Measurements from ENCODE around the gene PIM3. TPM values are rescaled to one million over a fixed set of nuclear protein-coding genes. Genes with fewer than 3 reads are reported as not detected.

PIM3 gene
- total RNA-seq, 1 donor from 2014 or later: 31.0 TPM

DNA sequence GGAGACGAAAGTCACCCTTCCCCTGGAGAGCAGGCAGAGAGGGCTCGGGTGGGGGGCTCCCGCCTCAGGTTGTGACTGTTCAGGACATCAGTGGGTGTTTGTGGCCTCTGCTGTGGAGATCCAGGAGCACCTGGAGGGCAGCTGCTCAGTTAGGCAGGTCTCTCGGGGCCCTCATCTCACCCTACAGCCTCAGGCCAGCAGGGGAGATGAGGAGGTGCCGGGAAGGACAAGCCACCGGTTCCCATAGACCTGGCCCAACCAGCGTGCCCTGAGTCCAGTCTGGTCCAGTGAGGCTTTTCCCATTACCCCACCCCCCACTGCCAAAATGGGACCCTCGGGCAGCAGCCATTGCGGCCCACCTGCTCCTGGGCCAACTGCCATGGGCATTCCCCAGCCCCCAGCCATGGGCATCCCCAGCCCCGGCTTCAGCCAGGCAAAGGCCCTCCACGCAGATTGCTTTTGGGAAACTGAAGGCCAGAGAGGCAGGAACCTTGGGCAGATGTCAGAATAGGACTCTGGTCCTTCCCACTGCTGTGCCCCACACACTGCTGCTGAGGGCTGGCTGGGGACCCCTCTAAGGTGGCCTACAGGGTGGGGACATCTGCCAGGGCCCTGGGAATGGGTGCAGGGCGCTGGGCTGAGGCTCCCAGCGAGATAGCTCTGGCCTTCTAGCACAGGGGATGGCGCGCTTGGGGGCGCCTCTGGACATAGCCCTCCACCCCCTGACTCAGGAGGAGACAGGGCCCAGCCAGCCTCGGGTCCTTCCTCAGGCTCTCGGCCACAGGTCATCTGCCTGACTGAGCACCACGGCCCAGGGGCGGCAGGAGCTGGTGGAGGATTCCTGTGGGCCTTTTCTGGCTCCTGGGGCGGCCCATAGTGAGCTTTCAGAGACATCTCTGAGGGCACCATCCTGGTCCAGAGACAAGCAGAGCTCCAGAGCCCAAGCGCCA is 4.8 kb downstream of the PIM3 start:
- no peaks in the 10 kb centered on the region for H3K36me3 Mint-ChIP-seq (ENCODE audit: low read depth)
- peak overlapping the region; percentile 12 for H3K4me3 Mint-ChIP-seq
- no peaks in the 10 kb centered on the region for H3K9me3 Mint-ChIP-seq
- H3K27ac Mint-ChIP-seq (ENCODE audit: unreplicated experiment): no peak overlapping the region
- TF ChIP-seq, protein P1, sequence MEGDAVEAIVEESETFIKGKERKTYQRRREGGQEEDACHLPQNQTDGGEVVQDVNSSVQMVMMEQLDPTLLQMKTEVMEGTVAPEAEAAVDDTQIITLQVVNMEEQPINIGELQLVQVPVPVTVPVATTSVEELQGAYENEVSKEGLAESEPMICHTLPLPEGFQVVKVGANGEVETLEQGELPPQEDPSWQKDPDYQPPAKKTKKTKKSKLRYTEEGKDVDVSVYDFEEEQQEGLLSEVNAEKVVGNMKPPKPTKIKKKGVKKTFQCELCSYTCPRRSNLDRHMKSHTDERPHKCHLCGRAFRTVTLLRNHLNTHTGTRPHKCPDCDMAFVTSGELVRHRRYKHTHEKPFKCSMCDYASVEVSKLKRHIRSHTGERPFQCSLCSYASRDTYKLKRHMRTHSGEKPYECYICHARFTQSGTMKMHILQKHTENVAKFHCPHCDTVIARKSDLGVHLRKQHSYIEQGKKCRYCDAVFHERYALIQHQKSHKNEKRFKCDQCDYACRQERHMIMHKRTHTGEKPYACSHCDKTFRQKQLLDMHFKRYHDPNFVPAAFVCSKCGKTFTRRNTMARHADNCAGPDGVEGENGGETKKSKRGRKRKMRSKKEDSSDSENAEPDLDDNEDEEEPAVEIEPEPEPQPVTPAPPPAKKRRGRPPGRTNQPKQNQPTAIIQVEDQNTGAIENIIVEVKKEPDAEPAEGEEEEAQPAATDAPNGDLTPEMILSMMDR (conservative IDR thresholded peaks at IDR 0.05): no peak
- no peak for DNase-seq (ENCODE audit: low read depth, low spot score)
- peaks cover 3% of the 10 kb centered on the region for H3K27me3 Mint-ChIP-seq (ENCODE audit: low read depth)
- peaks cover 5% of the 10 kb centered on the region for H3K4me1 Mint-ChIP-seq

DNA sequence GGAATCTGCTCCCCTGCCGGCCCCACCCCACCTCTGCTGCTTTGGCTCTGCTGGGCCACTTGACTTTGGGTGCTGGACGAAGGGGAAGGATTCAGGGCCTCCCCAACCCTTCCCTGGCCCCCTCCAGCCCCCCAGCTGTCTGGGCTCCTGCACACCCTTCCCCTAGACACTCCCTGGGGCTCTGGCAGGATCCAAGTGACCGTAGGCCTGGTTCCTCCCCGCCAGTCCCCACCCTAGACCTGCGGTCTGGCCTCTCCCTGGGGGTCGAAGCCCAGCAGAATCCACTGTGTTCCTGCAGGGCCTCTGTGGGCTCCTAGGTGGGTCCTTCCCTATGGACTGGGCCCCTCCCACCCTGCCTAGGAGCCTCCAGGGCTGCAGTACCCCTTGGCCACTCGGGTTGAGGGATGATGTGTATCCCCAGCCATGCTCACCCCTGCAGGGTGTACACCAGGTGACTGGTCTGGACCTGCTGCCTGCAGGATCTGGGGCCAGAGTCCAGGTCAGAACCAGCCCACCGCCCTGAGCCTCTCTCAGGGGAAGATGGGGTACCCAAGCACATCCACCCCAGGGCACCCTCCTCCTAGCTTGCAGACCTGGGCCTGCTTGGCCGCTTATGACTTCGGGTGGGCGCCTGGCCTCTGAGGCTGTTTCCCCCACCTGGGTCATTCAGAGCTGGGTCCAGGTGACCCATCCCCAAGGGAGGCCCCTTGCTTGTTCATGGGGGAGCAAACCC is 5.6 kb downstream of the PIM3 start:
- Mint-ChIP-seq H3K36me3 (ENCODE audit: low read depth) (no peaks in the 10 kb centered on the region), H3K27ac (ENCODE audit: unreplicated experiment) (no peak overlapping the region), H3K4me3 (peak overlapping the region; percentile 9), H3K9me3 (no peaks in the 10 kb centered on the region), H3K4me1 (peaks cover 11% of the 10 kb centered on the region), H3K27me3 (ENCODE audit: low read depth) (peaks cover 12% of the 10 kb centered on the region)
- TF ChIP-seq, protein P1 (conservative IDR thresholded peaks at IDR 0.05): no peak
- DNase-seq (ENCODE audit: low read depth, low spot score): peak; percentile 1

DNA sequence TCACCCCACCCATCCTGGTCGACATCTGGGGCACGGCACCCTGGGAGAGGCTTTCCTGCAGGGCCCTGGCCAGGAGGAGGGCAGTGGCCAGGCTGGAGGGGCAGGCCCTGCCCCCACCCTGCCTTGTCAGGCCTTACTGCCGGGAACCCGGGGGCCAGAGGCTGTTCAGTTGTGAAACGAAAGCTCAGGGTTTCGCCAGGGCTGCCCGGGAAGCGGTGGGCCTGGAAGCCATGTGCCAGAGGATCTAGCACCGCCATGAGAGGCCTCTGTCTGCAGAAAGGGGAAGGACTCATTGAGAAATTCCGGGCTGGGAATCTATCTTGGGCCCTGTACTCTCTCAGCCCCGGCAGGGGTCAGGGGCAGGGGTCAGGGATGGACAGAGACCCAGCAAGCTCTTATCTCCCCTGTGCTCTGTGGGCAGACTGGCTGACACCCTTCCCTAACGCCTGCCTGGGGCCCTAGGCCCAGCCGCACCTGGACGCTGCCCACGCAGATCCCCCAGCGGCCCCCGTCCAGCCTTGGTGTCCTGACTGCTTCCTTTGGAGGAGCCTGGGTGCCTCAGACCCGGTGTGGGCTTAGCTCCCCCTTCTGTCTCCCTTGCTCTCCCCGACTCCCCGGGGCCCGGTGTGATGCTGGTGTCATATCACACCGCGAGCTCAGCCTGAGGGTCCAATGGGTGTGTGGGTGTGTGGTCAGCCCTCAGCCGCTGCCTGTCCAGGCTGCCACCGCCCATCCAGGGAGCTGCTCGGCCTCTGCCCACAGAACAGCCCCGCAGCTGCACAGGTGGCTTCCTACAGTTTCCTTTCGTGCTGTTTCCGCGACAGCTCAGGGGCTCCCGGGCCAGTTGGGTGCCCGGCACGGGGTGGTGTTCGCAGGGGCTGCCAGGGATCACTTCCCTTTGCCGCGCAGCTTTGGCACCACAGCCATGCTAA is 6.5 kb downstream of the PIM3 start:
- TF ChIP-seq, protein P1 (conservative IDR thresholded peaks at IDR 0.05): no peak
- DNase-seq (ENCODE audit: low read depth, low spot score): peak; percentile 8
- Mint-ChIP-seq H3K4me1 (peaks cover 11% of the 10 kb centered on the region), H3K27me3 (ENCODE audit: low read depth) (peaks cover 12% of the 10 kb centered on the region), H3K36me3 (ENCODE audit: low read depth) (no peaks in the 10 kb centered on the region), H3K27ac (ENCODE audit: unreplicated experiment) (no peak overlapping the region), H3K4me3 (peak overlapping the region; percentile 44), H3K9me3 (no peaks in the 10 kb centered on the region)

DNA sequence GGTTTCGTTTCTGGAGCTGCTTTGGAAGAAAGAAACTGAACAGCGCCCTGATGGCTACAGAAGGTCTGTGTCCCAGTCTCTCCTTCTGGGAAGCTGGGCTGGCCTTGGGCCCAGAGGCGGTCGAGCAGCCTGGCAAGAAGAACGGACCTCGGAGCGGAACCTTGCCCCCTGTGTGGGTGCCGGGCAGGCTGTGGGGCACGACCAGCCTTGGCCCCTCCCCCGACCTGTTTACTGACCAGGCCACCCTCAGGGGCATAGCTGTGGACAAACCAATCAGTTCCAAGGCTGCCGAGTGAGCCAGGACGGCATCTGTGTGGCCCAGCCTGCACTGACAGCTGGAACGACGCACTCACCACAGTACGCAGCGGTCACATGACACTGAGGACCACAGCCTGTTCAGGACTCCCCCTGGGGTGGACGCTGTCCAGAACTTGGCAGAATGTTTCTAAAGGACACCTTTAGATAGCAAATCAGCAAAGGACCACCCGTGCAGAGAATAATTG is 7.2 kb downstream of the PIM3 start:
- no peaks in the 10 kb centered on the region for H3K36me3 Mint-ChIP-seq (ENCODE audit: low read depth)
- peak overlapping the region; percentile 30 for H3K27ac Mint-ChIP-seq (ENCODE audit: unreplicated experiment)
- peak overlapping the region; percentile 62 for H3K4me3 Mint-ChIP-seq
- H3K9me3 Mint-ChIP-seq: no peaks in the 10 kb centered on the region
- TF ChIP-seq, protein P1 (conservative IDR thresholded peaks at IDR 0.05): no peak
- H3K4me1 Mint-ChIP-seq: peaks cover 11% of the 10 kb centered on the region
- peaks cover 12% of the 10 kb centered on the region for H3K27me3 Mint-ChIP-seq (ENCODE audit: low read depth)
- DNase-seq (ENCODE audit: low read depth, low spot score): peak; percentile 8
